CD4-positive, alpha-beta T cell treated with Interleukin-4 for 4 hours (primary cell): ENCODE results near the gene CRYGS.
"Not testable (repeated sequence)": the region's sequence is repeated elsewhere in the genome, so short reads cannot be mapped to it uniquely, and the experiment has no call there.

ENCODE experiments used
- DNase-seq: peaks from one replicate; pipeline ENCODE4 v3.0.0-alpha.2; 2020

The CRYGS gene

GRCh38 chr3:186516646-186517045 is 27.5 kb downstream of the CRYGS start:
- no peak for DNase-seq

GRCh38 chr3:186515125-186515524 is 29.1 kb downstream of the CRYGS start:
- DNase-seq: peak; percentile 57

- no peak for DNase-seq
Measured at GRCh38 chr3:186514296-186515002, 29.7 kb downstream of the CRYGS start.

- DNase-seq: no peak
Measured at GRCh38 chr3:186513386-186513785, 30.8 kb downstream of the CRYGS start.

GRCh38 chr3:186512570-186513302 is 31.4 kb downstream of the CRYGS start:
- no peak for DNase-seq

- DNase-seq: no peak
Measured at GRCh38 chr3:186511702-186512101, 32.5 kb downstream of the CRYGS start.

GRCh38 chr3:186511245-186511644 is 32.9 kb downstream of the CRYGS start:
- no peak for DNase-seq

GRCh38 chr3:186510374-186511079 is 33.7 kb downstream of the CRYGS start:
- DNase-seq: no peak

- no peak for DNase-seq
Measured at GRCh38 chr3:186509423-186509822, 34.8 kb downstream of the CRYGS start.

GRCh38 chr3:186506857-186507256 is 37.3 kb downstream of the CRYGS start:
- no peak for DNase-seq

- no peak for DNase-seq
Measured at GRCh38 chr3:186506191-186506739, 37.9 kb downstream of the CRYGS start.

- no peak for DNase-seq
Measured at GRCh38 chr3:186502966-186503712, 41.0 kb downstream of the CRYGS start.

GRCh38 chr3:186502138-186502948 is 41.8 kb downstream of the CRYGS start:
- no peak for DNase-seq

GRCh38 chr3:186499949-186500348 is 44.2 kb downstream of the CRYGS start:
- not testable (repeated sequence) for DNase-seq

- DNase-seq: not testable (repeated sequence)
Measured at GRCh38 chr3:186498022-186498421, 46.2 kb downstream of the CRYGS start.

- DNase-seq: no peak
Measured at GRCh38 chr3:186497608-186498007, 46.6 kb downstream of the CRYGS start.

- no peak for DNase-seq
Measured at GRCh38 chr3:186496635-186497034, 47.5 kb downstream of the CRYGS start.

- DNase-seq: no peak
Measured at GRCh38 chr3:186496016-186496415, 48.2 kb downstream of the CRYGS start.

- no peak for DNase-seq
Measured at GRCh38 chr3:186493525-186494255, 50.5 kb downstream of the CRYGS start.

- no peak for DNase-seq
Measured at GRCh38 chr3:186492385-186492984, 51.7 kb downstream of the CRYGS start.

- DNase-seq: no peak
Measured at GRCh38 chr3:186489507-186489906, 54.7 kb downstream of the CRYGS start.
